T-helper 17 cell (primary cell): ENCODE measurements around the gene SFTPA1. TPM values are rescaled to one million over a fixed set of nuclear protein-coding genes. Genes with fewer than 3 reads are reported as not detected.
"Not testable (repeated sequence)": the region's sequence is repeated elsewhere in the genome, so short reads cannot be mapped to it uniquely, and the experiment has no call there.

ENCODE experiments used
- ATAC-seq: fragments of 150-1000 bp; cut with Tn5 transposase; 2 replicates; pipeline ENCODE4 v1.10.0; 2021; ENCODE audit warnings: mild to moderate bottlenecking, moderate library complexity
- DNase-seq, 3 donors: peaks; one replicate each; pipeline versions ENCODE4 v3.0.0 to v3.0.0-alpha.2; 2020 to 2021
- H3K9me3 ChIP-seq: one replicate; pipeline ENCODE4 v1.7.0; 2013; ENCODE audit warnings: low read length, mild to moderate bottlenecking; ENCODE audit not compliant: control insufficient read depth, poor library complexity, severe bottlenecking
- H3K27ac Mint-ChIP-seq: one replicate; pipeline ENCODE4 v1.8.0; 2022; ENCODE audit warnings: mild to moderate bottlenecking, moderate library complexity, mixed read lengths
- H3K27me3 Mint-ChIP-seq: one replicate; pipeline ENCODE4 v1.8.0; 2022; ENCODE audit warnings: mixed read lengths
- H3K36me3 Mint-ChIP-seq: one replicate; pipeline ENCODE4 v1.8.0; 2022; ENCODE audit warnings: low read depth, mixed read lengths
- H3K4me1 Mint-ChIP-seq: one replicate; pipeline ENCODE4 v1.8.0; 2022; ENCODE audit warnings: mild to moderate bottlenecking, mixed read lengths
- H3K4me3 Mint-ChIP-seq: one replicate; pipeline ENCODE4 v1.8.0; 2022; ENCODE audit warnings: mild to moderate bottlenecking, moderate library complexity, mixed read lengths
- total RNA-seq, 4 donors: library from RNA in 2 of 4; stranded (reverse) in 2 of 4; gene quantifications; one replicate each; pipeline ENCODE4 v1.2.3 and lab custom pipeline; 2022 to 2026

The SFTPA1 gene
- not detected for total RNA-seq
- total RNA-seq (lab: John Stamatoyannopoulos, UW): 0 reads per million in 2 donors

- no peaks in the 10 kb centered on the region for H3K9me3 ChIP-seq
- H3K4me1 Mint-ChIP-seq: peaks cover 12% of the 10 kb centered on the region
- DNase-seq (no peak), ATAC-seq (no peak)
- peaks cover 14% of the 10 kb centered on the region for H3K27me3 Mint-ChIP-seq
- peak within 1 kb of the TSS; percentile 51 for H3K27ac Mint-ChIP-seq
- H3K4me3 Mint-ChIP-seq: no peak within 1 kb of the TSS
- peaks cover 2% of the 10 kb centered on the region for H3K36me3 Mint-ChIP-seq
Observed at GRCh38 chr10:79610601-79611191, at the start of gene SFTPA1. Gene SFTPA1 (plus strand): TSS chr10:79610939. CDS start chr10:79611826, 887 bp downstream.

- ATAC-seq (no peak), DNase-seq (no peak)
- peaks cover 11% of the 10 kb centered on the region for H3K4me1 Mint-ChIP-seq
- peaks cover 4% of the 10 kb centered on the region for H3K36me3 Mint-ChIP-seq
- H3K4me3 Mint-ChIP-seq: no peak overlapping the region
- H3K27me3 Mint-ChIP-seq: peaks cover 15% of the 10 kb centered on the region
- no peaks in the 10 kb centered on the region for H3K9me3 ChIP-seq
- H3K27ac Mint-ChIP-seq: no peak overlapping the region
Observed at GRCh38 chr10:79561257-79561656, 49.5 kb upstream of the SFTPA1 start.

- peak overlapping the region; percentile 65 for H3K4me3 Mint-ChIP-seq
Observed at GRCh38 chr10:79562135-79562756, 48.5 kb upstream of the SFTPA1 start.

GRCh38 chr10:79563426-79563825, 47.3 kb upstream of the SFTPA1 start:
- no peaks in the 10 kb centered on the region for H3K9me3 ChIP-seq
- peaks cover 34% of the 10 kb centered on the region for H3K27me3 Mint-ChIP-seq
- DNase-seq: no peak
- no peak overlapping the region for H3K27ac Mint-ChIP-seq
- peaks cover 9% of the 10 kb centered on the region for H3K4me1 Mint-ChIP-seq
- H3K36me3 Mint-ChIP-seq: peaks cover 4% of the 10 kb centered on the region
- no peak for ATAC-seq
- H3K4me3 Mint-ChIP-seq: no peak overlapping the region

More at GRCh38 chr10:79562135-79562756, 48.5 kb upstream of the SFTPA1 start:
- DNase-seq (peak; percentile 34 to 61 (median 45)), ATAC-seq (peak; percentile 89)
- H3K27ac Mint-ChIP-seq: peak overlapping the region; percentile 47
- H3K4me1 Mint-ChIP-seq: peaks cover 11% of the 10 kb centered on the region
- H3K9me3 ChIP-seq: no peaks in the 10 kb centered on the region
- H3K27me3 Mint-ChIP-seq: peaks cover 22% of the 10 kb centered on the region
- H3K36me3 Mint-ChIP-seq: peaks cover 4% of the 10 kb centered on the region

- H3K36me3 Mint-ChIP-seq, H3K4me3 Mint-ChIP-seq, H3K4me1 Mint-ChIP-seq, ATAC-seq, H3K27ac Mint-ChIP-seq, DNase-seq, H3K9me3 ChIP-seq: not testable (repeated sequence)
- peaks cover 34% of the 10 kb centered on the region for H3K27me3 Mint-ChIP-seq
Observed at GRCh38 chr10:79570624-79571023, 40.1 kb upstream of the SFTPA1 start.

GRCh38 chr10:79579361-79579760, 31.4 kb upstream of the SFTPA1 start:
- no peak for ATAC-seq
- H3K27ac Mint-ChIP-seq: no peak overlapping the region

GRCh38 chr10:79581044-79581443, 29.7 kb upstream of the SFTPA1 start:
- ATAC-seq (no peak), DNase-seq (no peak)
- H3K4me3 Mint-ChIP-seq: no peak overlapping the region
- H3K36me3 Mint-ChIP-seq: no peaks in the 10 kb centered on the region
- H3K9me3 ChIP-seq: no peaks in the 10 kb centered on the region
- H3K27me3 Mint-ChIP-seq: peaks cover 9% of the 10 kb centered on the region
- H3K27ac Mint-ChIP-seq: no peak overlapping the region
- H3K4me1 Mint-ChIP-seq: peaks cover 6% of the 10 kb centered on the region

More at GRCh38 chr10:79579361-79579760, 31.4 kb upstream of the SFTPA1 start:
- DNase-seq: no peak
- H3K36me3 Mint-ChIP-seq: no peaks in the 10 kb centered on the region
- H3K4me1 Mint-ChIP-seq: peaks cover 6% of the 10 kb centered on the region
- no peaks in the 10 kb centered on the region for H3K27me3 Mint-ChIP-seq
- H3K9me3 ChIP-seq: no peaks in the 10 kb centered on the region
- no peak overlapping the region for H3K4me3 Mint-ChIP-seq

GRCh38 chr10:79582096-79582495, 28.6 kb upstream of the SFTPA1 start:
- H3K27ac Mint-ChIP-seq: no peak overlapping the region
- no peaks in the 10 kb centered on the region for H3K9me3 ChIP-seq
- no peaks in the 10 kb centered on the region for H3K36me3 Mint-ChIP-seq
- peaks cover 6% of the 10 kb centered on the region for H3K4me1 Mint-ChIP-seq
- ATAC-seq (no peak), DNase-seq (no peak)
- peaks cover 19% of the 10 kb centered on the region for H3K27me3 Mint-ChIP-seq
- H3K4me3 Mint-ChIP-seq: no peak overlapping the region

GRCh38 chr10:79582954-79583353, 27.8 kb upstream of the SFTPA1 start:
- H3K9me3 ChIP-seq, DNase-seq, H3K36me3 Mint-ChIP-seq, H3K4me1 Mint-ChIP-seq, H3K4me3 Mint-ChIP-seq, H3K27ac Mint-ChIP-seq: not testable (repeated sequence)
- H3K27me3 Mint-ChIP-seq: peaks cover 24% of the 10 kb centered on the region
- ATAC-seq: peak; percentile 48

- DNase-seq (no peak), ATAC-seq (no peak)
- peaks cover 6% of the 10 kb centered on the region for H3K4me1 Mint-ChIP-seq
- H3K27me3 Mint-ChIP-seq: peaks cover 24% of the 10 kb centered on the region
- H3K9me3 ChIP-seq: no peaks in the 10 kb centered on the region
- no peak overlapping the region for H3K27ac Mint-ChIP-seq
- peaks cover 2% of the 10 kb centered on the region for H3K36me3 Mint-ChIP-seq
- H3K4me3 Mint-ChIP-seq: no peak overlapping the region
Observed at GRCh38 chr10:79583488-79584024, 27.2 kb upstream of the SFTPA1 start.

GRCh38 chr10:79585870-79586527, 24.7 kb upstream of the SFTPA1 start:
- H3K9me3 ChIP-seq: no peaks in the 10 kb centered on the region
- Mint-ChIP-seq H3K4me1 (peaks cover 6% of the 10 kb centered on the region), H3K27ac (no peak overlapping the region), H3K4me3 (no peak overlapping the region), H3K36me3 (peaks cover 2% of the 10 kb centered on the region), H3K27me3 (peaks cover 31% of the 10 kb centered on the region)
- DNase-seq (no peak), ATAC-seq (no peak)

- H3K27ac Mint-ChIP-seq: no peak overlapping the region
- H3K4me3 Mint-ChIP-seq: no peak overlapping the region
- ATAC-seq: no peak
- H3K4me1 Mint-ChIP-seq: peaks cover 6% of the 10 kb centered on the region
- no peak for DNase-seq
- H3K9me3 ChIP-seq: no peaks in the 10 kb centered on the region
- peaks cover 31% of the 10 kb centered on the region for H3K27me3 Mint-ChIP-seq
- H3K36me3 Mint-ChIP-seq: peaks cover 2% of the 10 kb centered on the region
Observed at GRCh38 chr10:79586933-79587332, 23.8 kb upstream of the SFTPA1 start.

GRCh38 chr10:79588800-79589199, 21.9 kb upstream of the SFTPA1 start:
- DNase-seq: no peak
- no peaks in the 10 kb centered on the region for H3K9me3 ChIP-seq
- no peaks in the 10 kb centered on the region for H3K4me1 Mint-ChIP-seq
- peaks cover 31% of the 10 kb centered on the region for H3K27me3 Mint-ChIP-seq
- ATAC-seq: no peak
- no peak overlapping the region for H3K4me3 Mint-ChIP-seq
- H3K27ac Mint-ChIP-seq: no peak overlapping the region
- H3K36me3 Mint-ChIP-seq: peaks cover 2% of the 10 kb centered on the region
